Stimulated activated CD4-positive, alpha-beta T cell treated with anti-CD3 and anti-CD28 coated beads, Interleukin-15, amount 100 ng/mL, for 24 hours (primary cell): ENCODE results near the gene MOSMO.
"Not testable (repeated sequence)": the region's sequence is repeated elsewhere in the genome, so short reads cannot be mapped to it uniquely, and the experiment has no call there.

Experiments used
- DNase-seq: peaks from one replicate; pipeline ENCODE4 v3.0.0-alpha.2; 2020

The MOSMO gene

DNA sequence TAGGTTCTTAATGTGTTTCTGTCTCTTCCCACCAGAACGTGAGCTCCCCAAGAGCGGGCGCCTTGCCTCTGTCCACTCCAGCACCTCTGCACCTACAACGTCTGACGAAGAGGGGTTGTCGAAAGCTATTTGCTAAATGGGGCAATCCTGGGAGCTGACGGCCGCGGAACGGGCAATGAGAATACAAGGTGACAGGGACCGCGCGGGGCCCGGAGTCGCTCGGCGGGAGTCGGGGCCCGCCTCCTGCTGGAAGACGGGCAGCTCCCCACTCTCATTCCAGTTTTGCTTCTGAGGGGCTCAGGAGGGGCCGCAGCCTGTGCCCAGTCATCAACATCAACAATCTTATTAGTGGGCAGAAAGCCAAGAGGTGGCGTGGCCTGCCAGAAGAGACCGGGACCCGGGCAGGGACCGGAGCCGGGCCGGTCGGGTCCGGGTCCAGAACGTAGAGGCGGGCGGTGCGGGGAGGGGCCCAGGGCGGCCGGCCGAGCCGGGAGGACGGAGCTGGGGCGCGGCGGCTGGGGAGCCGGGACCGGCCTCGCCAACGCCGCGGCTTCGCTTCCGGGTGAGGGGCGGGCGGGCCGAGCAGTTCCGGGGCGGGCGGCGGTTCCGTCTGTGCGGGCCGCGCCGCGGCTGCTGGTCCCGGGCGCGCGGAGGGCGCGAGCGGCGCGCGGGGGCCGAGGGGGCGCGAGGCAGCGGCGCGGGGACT, at the start of gene MOSMO:
TSS of gene MOSMO (plus strand) at position 603 of the 706 bp plus-strand sequence. CDS start 191 bp downstream, outside the sequence.
- DNase-seq, result peak; percentile 83

DNA sequence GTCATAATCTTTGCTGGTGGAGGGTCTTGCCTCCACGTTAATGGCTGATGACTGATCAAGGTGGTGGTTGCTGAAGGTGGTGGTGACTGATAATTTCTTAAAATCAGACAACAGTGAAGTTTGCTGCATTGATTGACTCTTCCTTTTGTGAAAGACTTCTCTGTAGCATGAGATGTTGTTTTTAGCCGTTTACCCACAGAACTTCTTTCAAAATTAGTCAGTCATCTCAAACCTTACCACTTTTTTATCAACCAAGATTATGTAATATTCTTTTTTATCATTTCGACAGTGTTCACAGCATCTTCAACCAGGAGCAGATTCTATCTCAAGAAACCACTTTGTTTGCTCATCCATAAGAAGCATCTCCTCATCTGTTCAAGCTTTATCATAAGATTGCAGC, 48.9 kb upstream of the MOSMO start:
- no peak for DNase-seq

DNA sequence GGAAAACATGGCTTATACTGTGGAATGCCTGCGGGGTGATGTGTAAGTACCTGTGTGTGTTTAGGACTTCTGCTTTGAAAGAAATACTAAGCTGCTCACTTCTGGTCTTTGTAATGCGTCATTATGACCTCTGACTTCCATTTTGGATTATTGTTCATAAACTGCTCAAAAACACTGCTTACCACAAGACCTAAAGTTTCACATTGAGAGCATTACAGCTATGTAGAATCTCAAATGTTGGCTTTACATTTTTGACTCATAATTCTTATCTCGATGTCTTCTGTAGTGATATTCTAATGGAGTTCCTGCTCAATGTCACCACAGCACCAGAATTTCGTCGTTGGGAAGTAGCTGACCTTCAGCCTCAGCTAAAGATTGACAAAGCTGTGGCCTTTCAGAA, 45.4 kb upstream of the MOSMO start:
- no peak for DNase-seq

DNA sequence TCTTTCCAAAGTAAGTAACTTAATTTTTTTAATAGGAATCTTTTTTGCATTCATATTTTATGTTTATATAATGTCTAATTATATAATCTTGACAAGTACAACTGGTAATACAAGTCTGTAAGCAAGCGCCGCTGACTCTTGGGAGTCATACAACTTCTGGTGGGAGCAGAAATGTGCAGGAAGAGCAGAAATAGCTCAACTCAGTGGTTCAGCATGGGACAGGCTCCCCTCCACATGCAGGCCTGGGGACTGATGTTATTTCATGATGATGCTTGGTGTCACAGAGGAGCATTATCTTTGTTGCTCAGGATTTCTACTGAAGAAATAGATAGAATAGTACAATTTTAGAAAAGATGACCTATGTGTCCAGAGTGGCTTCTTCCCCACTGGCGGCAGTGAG, 44.0 kb upstream of the MOSMO start:
- no peak for DNase-seq

DNA sequence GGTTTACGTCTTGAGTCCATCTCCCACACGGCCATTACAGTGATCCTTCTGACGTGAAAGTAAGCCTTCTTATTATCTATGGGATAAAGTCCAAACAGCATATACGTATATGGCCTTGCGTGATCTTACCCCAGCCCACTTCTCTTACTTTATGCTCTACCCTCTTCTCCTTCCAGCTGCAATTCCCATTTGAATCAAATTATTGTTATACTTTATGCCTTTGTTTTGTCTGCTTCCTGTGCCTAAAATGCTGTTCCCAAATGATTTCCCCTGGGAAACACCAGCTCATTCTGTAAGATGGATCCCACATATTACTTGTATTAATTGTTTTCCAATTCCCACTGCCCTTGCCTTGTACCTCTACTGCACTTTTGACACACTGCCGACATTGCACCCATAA, 43.6 kb upstream of the MOSMO start:
- DNase-seq, result no peak

DNA sequence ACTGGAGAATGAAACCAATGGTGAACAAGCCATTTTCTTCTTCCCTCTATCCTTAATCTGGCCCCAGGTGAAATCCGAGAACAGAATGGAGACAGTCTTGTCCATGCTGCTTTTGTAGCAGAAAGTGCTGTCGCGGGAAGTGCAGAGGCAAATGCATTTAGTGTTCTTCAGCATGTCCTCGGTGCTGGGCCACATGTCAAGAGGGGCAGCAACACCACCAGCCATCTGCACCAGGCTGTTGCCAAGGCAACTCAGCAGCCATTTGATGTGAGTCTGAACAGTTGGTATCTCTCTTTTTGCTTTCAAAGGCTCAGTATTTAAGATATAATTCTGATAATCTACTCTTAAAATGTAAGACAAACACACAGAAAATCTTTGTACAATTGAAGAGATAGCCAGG, 36.1 kb upstream of the MOSMO start:
- no peak for DNase-seq

DNA sequence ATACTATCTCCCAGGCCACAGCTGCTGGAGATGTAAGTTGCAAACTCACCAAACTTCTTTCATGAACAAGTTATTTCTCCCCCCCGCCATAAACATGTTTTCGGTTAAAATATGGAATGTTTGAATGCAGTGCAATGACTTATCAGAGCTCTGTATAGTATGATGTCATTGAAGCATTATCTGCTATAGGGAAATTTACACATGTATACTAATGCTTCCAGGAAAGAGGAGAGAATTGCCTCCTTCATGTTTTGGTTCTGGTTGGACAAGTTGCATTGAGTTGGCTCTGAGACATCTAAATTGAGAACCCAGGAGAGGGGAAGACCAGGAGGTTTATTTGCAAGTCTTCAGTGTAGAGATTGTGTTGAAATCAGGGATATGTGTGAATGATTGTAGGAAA, 34.0 kb upstream of the MOSMO start:
- no peak for DNase-seq

DNA sequence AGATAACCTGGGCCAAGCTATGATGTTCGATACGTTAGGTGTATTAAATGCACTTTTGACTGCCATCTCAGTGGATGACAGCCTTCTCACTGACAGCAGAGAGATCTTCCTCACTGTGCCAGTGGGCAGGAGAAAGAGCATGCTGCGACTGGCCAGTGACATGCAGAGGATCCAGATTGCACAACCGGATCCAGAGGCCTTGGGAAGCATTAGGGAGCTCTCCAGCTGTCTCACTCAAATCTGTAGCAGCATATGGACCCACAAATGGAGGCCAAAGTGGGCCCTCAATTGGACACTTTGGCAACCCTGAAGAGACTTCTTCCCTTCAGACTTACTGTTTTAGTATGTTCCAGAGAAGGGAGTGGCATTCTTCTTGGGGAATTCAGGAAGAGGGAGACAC, 27.9 kb upstream of the MOSMO start:
- DNase-seq, result no peak

DNA sequence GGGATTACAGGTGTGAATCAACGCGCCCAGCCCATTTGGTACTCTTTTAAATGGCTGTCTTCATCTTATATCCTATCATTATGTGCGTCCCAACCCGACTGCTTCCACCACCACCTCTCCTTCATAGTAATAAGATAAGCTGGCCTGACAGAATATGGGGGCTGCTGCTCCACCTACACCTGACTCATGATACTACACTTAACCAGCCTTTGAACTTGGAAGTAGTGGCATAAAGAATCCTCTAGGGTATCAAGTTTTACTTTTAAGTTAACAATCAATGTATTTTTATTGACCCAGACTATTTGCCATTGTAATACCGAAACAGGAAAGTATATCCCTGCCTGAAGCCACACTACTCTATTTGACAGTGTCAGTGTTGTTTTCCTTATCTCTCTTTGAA, 25.8 kb upstream of the MOSMO start:
- DNase-seq, result no peak

DNA sequence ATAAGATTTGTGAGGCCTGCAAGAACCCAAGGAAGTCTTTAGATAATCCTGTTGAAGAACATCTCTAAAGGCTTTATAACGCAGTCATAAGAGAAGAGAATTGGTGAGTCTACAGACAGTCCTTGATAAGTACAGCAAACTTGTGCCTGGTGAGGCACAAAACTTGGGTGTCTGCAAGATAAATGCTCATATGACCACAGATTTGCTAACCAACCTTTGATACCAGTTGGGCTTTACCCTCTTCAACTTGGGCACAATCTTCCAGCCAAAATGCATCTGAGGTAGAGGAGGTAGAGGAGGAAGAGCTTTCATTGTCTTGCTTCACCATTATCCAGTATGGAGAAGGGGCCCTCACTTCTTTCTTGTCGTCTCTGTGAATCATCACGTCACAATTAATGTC, 23.8 kb upstream of the MOSMO start:
- DNase-seq, result no peak

DNA sequence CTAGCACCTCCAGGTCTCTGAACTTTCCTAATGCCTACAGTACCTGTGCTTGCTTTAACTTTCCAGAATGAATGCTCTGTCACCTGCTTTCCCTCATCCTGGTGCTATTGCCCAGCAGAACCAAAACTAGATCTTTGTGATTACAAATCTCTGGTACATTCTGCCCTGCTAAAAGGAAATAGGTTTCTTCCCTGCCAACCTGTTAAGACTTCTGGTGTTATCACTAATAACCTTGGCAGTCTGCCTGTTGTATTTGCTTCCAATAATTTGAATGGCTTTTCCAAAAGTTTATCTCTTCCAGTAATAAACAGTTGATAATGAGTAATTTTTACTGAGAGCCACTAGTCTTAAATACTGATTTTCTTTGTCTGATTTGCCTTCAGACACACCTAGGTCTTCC, 22.4 kb upstream of the MOSMO start:
- no peak for DNase-seq

DNA sequence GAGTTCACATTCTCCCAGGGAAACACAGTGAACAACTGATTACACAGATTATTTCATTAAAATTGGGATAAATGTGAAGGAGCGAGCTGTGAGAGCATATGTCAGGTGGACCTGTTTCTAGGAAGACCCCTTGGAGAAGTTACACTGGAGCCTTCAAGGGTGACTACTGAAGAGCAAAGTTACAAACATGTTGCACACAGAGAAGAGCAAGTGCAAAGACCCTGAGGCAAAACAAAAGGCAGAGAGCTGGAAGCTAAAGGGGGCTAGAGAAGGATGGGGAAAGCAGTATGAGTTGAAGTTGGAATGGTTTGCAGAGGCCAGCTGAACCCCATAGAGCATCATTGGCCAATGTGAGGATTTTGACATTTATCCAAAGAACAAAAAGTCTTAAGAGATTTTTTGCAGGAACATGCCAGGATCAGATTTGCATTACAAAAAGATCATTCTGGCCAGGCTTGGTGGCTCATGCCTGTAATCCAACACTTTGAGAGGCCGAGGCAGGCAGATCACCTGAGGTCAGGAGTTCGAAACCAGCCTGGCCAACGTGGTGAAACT, 21.1 kb upstream of the MOSMO start:
- no peak for DNase-seq

DNA sequence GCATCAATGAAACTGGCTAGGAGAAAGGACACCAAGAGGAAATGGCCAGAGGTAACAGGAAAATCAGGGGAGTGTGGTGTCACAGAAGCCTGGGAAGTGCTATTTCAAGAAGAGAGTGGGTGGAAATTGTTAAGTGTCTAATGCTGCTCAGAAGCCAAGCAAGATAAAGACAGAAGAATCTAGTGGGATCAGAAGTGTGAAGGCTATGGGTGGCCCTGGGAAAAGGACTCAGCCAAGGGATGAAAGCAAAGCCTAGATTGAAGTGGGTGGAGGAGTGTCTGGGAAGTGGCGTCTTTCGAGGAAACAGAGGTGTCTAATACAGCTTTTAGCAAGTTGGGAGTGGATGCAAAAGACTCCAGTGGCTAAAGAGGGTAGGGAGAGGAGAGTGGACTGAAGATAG, 20.4 kb upstream of the MOSMO start:
- no peak for DNase-seq

DNA sequence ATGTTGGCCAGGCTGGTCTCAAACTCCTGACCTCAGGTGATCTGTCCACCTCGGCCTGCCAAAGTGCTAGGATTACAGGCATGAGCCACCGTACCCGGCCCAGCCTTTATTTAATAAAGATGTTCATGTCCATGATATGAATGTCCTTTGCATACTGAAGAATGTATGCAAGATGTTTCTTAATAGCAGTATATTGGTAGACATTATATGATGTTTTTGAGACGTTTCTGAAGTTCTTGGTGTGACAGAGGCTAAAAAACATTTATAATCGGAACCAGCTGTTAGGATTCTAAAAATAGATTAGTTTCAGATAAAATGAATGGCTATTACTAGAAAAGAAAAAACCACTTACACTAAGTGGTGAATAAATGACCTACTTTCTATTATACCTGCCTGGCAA, 18.8 kb upstream of the MOSMO start:
- no peak for DNase-seq

DNA sequence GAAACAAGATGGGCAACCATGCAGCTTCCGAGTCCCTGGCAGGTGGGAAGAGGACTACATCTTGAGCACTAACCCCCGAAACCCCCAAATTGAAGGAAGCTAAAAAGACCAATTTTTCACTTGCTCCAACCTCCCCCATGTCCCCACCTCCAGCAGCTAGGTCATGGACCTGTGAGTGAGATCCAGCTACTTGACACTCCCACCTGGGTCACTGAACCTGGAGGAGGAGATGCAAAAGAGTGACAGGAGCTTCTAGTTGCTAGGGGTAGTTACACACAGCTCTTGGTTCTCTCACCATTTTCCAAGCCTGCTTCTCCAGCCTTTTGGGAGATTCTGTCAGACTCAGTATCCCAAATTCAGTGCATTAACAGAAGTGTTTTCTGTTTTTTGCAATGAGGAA, 18.2 kb upstream of the MOSMO start:
- no peak for DNase-seq

DNA sequence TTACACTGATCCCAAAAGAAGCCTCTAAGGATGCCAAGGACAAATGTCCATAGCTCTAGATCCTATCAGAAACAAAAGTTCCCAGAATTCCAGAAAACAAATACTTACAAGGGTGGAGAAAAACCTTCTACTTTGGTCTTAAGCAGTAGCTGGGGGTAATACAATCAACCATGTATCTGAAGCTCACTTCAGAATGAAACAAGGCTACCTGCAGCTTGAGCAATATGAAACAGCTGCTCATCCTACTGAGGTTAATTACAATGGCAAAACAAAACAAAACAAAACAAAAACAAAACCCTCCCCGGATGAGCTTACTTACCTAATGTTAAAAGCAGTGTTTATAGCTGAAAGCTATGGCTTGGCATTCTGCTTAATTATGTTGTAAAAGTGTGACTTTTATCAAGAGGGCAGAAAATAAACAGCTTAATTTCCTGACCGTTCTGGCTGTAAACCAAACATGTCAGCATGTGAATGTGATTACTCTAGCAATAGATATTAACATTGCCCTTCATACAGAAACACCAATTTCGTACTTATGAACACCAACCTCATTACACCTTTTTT, 17.4 kb upstream of the MOSMO start:
- no peak for DNase-seq

DNA sequence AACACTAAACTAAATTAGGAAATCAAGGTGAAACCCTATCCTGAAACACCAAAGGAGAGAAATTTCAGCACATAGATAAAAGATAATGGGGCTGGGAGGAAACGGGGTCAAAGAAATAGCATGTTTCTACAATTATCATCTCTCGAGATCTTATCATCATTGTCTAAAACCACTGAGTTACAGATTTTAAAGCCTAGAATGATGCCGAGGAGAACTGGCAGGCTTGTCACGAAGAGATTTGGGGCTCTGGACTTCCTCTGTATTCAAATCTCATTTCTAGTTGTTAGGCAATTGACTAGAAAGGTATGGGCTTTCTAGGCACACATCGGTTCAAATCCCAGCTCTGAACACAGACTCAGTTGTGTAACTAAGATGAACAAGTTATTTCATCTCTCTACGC, 16.3 kb upstream of the MOSMO start:
- no peak for DNase-seq

DNA sequence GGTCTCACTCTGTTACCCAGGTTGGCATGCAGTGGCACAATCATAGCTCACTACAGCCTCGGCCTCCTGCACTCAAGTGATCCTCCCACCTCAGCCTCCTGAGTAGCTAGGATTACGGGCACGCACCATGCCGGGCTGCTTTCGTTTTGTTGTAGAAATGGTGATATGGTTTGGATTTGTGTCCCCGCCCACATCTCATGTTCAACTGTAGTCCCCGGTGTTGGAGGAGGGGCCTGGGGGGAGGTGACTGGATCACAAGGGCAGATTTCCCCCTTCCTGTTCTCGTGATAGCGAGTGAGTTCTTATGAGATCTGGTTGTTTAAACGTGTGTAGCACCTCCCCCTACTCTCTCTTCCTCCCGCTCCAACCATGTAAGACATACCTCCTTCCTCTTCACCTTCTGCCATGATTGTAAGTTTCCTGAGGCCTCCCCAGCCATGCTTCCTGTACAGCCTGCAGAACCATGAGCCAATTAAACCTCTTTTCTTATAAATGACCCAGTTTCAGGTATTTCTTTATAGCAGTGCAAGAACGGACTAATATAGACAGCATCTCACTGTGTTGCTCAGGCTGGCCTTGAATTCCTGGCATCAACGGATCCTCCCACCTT, 12.9 kb upstream of the MOSMO start:
- DNase-seq, result no peak

DNA sequence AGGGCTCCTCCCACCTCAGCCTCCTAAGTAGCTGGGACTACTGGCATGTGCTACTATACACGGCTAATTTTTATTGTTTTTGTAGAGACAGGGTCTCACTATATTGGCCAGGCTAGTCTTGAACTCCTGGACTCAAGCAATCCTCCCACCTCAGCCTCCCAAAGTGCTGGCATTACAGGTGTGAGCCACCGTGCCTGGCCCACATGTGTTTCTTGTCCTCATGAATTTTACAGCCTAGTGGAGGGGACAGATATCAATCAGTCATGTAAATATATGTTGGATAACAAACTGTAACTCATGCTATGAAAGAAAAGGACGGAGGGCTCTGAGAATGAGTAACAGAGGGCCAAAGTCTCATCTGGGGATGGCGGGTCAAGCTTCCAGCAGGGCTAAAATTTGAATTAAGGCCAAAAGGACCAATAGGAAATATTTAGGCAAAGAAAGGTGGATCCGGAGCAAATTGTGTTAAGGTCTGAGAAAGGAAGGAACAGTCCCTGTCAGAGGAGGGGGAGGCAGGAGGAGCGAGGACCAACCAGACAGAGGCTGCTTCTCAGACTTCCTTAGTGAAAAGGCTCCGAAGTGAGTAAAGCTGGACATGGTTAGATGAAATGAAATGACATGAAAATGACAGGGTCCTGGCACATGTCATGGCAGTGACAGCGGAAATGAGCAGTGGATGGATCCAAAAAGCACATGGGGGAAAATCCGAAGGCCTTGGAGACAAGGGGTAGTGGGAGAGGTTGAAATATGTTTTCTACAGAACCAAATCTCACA, 10.8 kb upstream of the MOSMO start:
- no peak for DNase-seq

DNA sequence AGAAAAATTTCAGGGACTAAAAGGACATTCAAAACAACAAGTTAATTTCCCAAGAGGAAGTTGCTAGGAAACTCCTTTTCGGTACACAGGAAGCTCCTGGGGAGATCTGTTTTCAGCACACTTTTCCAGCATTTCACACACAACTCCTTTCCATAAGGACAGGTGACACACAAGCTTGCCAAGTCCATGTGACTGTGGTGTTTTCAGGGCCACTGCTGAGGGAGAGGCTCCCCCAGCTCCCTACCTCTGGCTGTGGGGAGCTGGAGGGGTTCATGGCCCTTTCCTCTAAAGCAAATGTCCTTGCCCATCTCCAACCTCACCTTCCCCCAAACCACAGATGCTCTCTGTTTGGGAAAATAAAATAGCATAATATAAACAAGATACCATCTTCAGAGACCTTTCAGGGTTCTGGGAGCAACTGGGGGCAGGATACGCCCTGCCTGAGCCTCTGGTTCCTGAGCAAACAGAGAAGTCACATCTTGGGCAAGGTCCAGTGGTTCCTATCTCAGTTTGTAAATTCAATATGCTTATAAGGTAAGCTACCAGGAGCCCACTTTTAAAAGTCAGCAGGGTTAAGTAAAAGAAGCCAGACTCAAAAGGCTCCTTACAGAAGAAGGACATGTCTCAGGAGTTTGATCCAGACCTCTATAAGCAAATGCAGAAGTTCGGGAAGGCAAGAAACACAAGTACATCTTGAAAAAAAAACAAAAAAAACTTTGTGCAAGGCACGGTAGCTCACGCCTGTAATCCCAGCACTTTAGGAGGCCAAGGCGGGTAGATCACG, 10.0 kb upstream of the MOSMO start:
- DNase-seq, result no peak

DNA sequence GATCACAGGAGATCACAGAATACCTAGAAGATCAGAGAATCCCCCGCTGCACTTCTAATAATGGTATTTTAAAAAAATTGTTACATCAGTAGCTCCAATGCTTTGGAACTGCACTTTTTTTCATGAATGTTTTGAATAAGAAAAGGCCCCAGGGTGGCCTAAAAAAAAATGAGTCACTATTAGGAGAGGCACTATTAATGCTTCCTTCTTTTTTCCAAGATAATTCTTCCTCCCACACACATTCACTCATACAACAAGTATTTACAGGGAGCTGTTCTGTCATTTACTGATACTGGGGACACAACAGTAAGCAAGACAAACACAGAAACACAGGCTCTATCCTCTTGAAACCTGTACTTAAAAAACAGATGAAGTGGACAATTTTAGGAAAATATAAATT, 6.3 kb upstream of the MOSMO start:
- no peak for DNase-seq

DNA sequence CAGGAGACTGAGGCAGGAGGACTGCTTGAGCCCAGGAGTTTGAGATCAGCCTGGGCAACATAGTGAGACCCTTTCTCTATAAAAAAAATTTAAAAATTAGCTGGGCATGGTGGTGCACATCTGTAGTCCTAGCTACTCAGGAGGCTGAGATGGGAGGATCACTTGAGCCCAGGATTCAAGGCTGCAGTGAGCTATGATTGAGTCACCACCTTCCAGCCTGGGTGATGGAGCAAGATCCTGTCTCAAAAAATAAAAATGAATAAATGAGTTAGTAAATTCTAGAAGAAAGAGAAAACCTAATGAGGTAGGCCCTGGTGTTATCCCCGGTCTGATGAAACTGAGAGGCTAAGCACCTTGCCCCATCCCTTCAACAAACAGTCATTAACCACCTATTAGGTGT, 5.9 kb upstream of the MOSMO start:
- not testable (repeated sequence) for DNase-seq

DNA sequence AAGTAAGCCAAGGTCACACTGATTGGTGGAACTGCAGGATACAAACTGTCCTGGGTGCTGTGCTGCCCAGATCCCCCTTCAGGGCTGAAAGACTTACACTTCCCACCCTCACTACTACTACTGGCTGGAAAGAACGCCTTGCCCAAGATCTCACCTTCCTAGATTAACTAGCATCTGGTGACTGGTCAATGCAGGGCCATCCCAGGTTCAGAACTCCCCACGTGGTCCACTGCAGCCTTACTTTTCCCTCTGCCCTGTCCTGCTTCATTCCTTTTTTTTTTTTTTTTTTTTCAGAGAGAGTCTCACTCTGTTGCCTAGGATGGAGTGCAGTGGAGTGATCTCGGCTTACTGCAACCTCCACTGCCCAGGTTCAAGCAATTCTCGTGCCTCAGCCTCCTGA, 4.7 kb upstream of the MOSMO start:
- no peak for DNase-seq
